Epithelial cell of umbilical artery (primary cell): ENCODE results near the gene SPAG5. TPM values are rescaled to one million over a fixed set of nuclear protein-coding genes. Genes with fewer than 3 reads are reported as not detected.

ENCODE experiments used
- total RNA-seq: library from RNA; depleted of rRNA; stranded (reverse); fragments of >200 nt; gene quantifications from 2 replicates; pipeline ENCODE4 v1.2.3, GENCODE V29; 2014

The SPAG5 gene, protein sequence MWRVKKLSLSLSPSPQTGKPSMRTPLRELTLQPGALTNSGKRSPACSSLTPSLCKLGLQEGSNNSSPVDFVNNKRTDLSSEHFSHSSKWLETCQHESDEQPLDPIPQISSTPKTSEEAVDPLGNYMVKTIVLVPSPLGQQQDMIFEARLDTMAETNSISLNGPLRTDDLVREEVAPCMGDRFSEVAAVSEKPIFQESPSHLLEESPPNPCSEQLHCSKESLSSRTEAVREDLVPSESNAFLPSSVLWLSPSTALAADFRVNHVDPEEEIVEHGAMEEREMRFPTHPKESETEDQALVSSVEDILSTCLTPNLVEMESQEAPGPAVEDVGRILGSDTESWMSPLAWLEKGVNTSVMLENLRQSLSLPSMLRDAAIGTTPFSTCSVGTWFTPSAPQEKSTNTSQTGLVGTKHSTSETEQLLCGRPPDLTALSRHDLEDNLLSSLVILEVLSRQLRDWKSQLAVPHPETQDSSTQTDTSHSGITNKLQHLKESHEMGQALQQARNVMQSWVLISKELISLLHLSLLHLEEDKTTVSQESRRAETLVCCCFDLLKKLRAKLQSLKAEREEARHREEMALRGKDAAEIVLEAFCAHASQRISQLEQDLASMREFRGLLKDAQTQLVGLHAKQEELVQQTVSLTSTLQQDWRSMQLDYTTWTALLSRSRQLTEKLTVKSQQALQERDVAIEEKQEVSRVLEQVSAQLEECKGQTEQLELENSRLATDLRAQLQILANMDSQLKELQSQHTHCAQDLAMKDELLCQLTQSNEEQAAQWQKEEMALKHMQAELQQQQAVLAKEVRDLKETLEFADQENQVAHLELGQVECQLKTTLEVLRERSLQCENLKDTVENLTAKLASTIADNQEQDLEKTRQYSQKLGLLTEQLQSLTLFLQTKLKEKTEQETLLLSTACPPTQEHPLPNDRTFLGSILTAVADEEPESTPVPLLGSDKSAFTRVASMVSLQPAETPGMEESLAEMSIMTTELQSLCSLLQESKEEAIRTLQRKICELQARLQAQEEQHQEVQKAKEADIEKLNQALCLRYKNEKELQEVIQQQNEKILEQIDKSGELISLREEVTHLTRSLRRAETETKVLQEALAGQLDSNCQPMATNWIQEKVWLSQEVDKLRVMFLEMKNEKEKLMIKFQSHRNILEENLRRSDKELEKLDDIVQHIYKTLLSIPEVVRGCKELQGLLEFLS
- total RNA-seq, result 29.2 and 37.8 TPM in 2 replicates

DNA sequence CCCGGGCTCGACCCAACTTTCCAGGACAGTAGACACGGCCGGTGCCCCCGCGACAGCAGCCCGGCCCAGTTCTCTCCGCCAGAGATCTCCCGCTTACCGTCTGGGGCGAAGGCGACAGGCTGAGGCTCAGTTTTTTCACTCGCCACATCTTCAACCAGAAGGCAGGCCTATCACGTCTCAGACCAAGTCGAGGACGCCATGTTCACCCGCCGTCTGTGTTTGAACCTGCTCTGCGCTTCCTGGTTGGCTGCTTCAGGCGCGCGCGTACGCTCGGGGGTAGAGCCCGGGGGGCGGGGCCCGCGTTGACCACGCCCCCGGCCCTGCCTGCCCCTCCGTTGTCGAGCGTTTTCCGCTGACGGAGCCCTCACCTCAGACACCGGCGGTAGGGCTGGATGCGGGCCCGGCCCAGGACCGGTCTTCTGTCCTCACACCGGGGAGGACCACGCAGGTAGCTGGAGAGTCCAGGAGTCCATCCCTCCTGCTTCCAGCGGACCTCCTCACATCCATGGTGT, at the start of gene SPAG5:
Gene SPAG5, minus strand, starts transcription at position 227 of the 512 bp plus-strand sequence. Its CDS starts 79 bp downstream, at position 148.

DNA sequence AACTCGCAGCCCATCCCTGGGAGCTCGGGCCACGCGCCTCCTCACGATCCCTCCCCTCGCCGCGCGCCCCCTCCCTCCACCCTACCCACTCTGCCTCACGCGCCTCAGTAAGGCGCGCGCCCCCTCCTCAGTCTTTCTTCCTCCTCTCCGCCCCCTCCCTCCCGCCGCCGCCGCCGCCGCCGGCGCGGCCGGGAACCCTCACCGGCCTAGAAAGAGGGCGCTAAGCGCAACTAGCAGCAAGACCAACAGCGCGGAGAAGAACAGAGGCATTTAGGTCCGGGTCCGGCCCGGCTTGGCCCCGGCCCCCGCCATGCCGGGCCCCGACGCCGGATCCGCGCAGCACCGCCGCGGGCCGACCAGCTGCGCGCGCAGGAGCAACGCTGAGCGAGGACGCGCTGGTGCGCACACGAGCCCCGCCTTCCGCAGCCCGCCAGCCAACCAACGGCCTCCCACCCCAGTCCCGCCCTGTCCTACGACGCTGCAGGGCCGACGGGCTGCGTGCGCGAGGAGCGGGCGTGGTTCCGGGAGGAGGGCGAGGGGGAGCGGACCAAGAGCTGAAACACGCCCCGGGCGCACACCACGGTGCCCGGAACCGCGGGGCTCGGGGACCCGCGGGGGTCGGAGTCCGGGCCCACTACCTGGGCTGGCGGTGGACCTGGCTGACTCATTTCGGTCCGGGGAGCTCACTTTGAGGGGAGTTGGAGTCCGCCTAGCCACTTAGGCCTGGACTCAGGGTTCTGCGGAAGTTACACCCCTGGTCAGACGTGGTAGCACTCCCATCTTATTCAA, 46.2 kb upstream of the SPAG5 start, which contains the start of gene BLTP2:
Gene BLTP2, minus strand, starts transcription at position 372 of the 789 bp plus-strand sequence. Its CDS starts 102 bp downstream, at position 270.

DNA sequence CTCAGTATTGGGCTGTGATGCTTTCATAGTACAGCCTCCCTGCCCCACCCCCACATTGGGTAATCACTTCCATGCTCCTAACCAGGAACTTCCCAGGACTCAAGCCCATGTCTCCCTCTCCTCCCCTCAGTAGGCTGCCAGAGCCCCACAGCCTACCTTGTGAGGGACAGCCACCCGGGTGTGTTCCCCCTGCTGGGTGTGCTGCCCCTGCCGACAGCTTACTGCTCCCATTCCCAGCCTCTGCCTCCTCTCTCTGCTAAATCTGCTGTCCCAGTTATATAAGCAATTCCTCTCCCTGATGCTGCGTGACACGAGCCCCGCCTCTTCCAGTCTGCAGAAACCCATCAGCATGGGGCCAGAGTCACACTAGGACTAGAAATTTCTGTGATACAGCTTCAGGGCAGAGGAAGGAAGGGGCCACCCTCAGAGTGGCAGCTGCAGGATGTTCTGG, 15.1 kb upstream of the SPAG5 start, which contains the start of gene RSKR:
Gene RSKR, minus strand, starts transcription at position 255 of the 451 bp plus-strand sequence. Its CDS starts 24 bp downstream, at position 231.

DNA sequence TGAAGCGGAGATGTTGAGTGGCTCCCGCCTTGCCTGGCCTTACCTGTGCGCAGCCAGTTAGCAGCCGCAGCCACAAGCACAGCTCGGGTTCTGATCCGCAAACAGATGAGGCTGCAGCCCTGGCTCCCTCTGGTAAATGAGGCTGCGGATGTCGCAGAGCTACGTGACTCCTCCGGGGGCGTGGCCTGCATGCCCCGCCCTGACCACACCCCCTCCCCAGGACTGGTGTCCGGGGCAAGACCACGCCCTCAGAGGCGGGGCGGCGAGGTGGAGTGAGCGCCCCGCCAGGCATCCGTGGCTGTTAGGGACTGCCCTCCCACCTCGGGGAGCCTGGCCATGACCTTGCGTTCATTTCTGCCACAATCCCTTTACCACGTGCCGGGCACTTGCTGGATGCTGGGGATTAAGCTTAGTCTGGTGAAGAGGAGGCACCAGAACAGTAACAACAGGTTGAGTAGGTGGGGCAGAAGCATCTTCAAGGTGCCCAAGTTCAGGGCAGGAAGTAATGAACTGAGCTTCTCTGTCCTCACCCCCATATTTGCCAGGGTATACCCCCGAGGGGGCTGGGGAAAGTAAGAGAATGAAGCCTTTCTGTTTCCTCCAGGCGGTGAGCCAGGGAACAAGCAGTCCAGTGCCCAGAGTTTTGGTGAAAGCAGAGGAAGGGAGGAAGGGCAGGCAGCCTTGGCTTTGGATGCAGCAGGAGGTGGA, 21.9 kb downstream of the SPAG5 start, which contains the start of gene ALDOC:
Gene ALDOC, minus strand, starts transcription at position 138 of the 708 bp plus-strand sequence. CDS start 1,363 bp downstream, outside the sequence.

DNA sequence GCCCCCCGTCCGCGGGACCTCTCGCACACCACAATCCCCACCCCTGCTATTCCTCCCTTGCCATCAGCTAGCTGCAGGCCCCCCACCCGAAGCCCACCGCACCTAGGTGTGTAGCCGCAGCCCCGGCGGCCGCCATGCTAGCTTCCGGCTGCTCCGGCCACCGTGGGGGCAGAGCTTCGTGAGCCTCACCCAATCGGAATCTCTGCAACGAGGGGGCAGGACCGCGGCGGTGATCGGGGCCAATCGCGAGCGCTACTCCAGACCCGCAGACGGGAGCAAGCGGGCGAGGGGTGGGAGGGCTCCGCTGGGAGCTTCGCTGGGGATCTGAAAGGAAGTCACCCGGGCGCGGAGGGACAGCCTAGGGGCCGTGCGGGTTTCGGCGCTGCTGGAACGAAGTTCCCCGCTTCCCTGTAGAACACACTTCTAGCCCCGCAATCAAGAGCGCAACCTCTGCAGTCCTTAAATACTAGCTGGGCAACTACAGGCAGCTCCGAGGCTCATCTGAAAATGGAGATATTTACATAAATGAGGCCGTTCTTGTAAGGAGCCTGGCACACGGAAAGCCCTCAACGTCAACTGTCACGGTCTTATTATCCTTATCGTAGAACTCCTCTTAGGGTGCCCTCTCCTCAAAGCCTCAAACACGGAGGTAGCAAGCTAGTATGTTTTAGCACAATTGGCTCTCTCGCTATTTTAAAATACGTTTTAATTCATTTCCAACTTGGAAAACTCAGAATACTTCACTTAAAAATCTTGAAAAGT, 27.3 kb downstream of the SPAG5 start, which contains the start of gene PIGS:
Gene PIGS, minus strand, starts transcription at position 164 of the 762 bp plus-strand sequence. Its CDS starts 28 bp downstream, at position 136.

DNA sequence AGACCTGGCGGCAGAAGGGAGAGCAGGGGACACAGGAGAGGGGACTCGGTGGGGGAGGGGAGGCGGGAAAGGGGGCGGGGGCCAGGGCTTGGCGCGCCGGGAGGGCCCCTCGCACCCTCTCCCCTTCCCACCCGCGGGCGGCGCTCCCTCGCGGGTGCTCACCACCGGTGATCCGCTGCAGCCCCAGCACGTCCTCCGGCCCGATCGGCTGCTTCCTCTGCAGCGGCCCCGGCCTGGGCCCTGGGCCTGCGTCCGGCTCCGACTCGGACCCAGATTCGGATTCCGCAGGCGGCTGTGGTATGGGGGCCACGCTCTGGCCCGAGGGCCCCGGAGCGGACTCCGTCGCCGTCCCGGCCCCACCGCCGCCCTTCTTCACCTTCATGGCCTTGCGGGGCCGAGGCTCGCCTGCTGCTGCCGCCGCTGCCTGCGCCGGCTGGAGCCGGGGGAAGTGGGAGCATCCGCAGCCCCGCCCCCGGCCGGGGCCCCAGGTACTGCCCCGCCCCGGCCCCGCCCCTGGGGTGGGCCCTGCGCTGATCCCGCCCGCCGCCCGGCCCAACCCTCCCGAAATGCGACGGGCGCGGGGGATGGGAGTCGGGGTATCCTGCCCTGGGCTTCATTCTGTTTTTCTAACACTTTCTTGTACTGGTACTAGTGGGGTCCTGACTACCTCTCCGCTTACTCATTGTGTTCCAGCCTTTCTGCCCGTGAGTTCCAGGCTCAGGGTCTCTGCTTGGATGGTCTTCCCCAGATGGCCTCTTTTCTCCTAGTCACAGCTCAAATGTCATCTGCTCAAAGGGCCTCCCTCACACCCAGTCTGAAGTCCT, 46.4 kb downstream of the SPAG5 start, which contains the start of gene UNC119:
Gene UNC119, minus strand, starts transcription at position 449 of the 824 bp plus-strand sequence. Its CDS starts 67 bp downstream, at position 382.

Other genes starting within 250 kb of the SPAG5 start
- 70.5 and 73.7 TPM in 2 replicates for gene POLDIP2, start 241.5 kb downstream of the SPAG5 start, total RNA-seq
- not detected in 2 replicates for gene SEBOX, start 233.8 kb downstream of the SPAG5 start, total RNA-seq
- under 0.01 and 0.30 TPM in 2 replicates for gene VTN, start 228.7 kb downstream of the SPAG5 start, total RNA-seq
- 2.6 and 5.5 TPM in 2 replicates for gene SARM1, start 227.3 kb downstream of the SPAG5 start, total RNA-seq
- gene SLC46A1, start 192.8 kb downstream of the SPAG5 start, total RNA-seq, result 1.6 and 4.4 TPM in 2 replicates
- not detected in 2 replicates for gene SLC13A2, start 125.4 kb downstream of the SPAG5 start, total RNA-seq
- not detected in 2 replicates for gene FOXN1, start 92.7 kb downstream of the SPAG5 start, total RNA-seq
- gene UNC119, start 46.4 kb downstream of the SPAG5 start, total RNA-seq, result 16.2 and 28.6 TPM in 2 replicates
- 55.9 and 69.9 TPM in 2 replicates for gene PIGS, start 27.5 kb downstream of the SPAG5 start, total RNA-seq
- 19.8 and 41.9 TPM in 2 replicates for gene ALDOC, start 22.1 kb downstream of the SPAG5 start, total RNA-seq
- gene RSKR, start 15.2 kb upstream of the SPAG5 start, total RNA-seq, result 2.6 and 4.9 TPM in 2 replicates
- gene BLTP2, start 46.1 kb upstream of the SPAG5 start, total RNA-seq, result 156 and 164 TPM in 2 replicates
- gene SDF2, start 62.9 kb upstream of the SPAG5 start, total RNA-seq, result 72.0 and 76.0 TPM in 2 replicates
- gene SUPT6H, start 63.2 kb upstream of the SPAG5 start, total RNA-seq, result 26.3 and 31.3 TPM in 2 replicates
- gene PROCA1, start 112.9 kb upstream of the SPAG5 start, total RNA-seq, result 0.65 and 1.5 TPM in 2 replicates
- gene RAB34, start 118.8 kb upstream of the SPAG5 start, total RNA-seq, result 137 and 157 TPM in 2 replicates
- 376 and 820 TPM in 2 replicates for gene RPL23A, start 121.0 kb upstream of the SPAG5 start, total RNA-seq
- gene TLCD1, start 127.2 kb upstream of the SPAG5 start, total RNA-seq, result 1.6 and 1.7 TPM in 2 replicates
- 1.6 and 2.0 TPM in 2 replicates for gene NEK8, start 129.8 kb upstream of the SPAG5 start, total RNA-seq
- 33.7 and 46.4 TPM in 2 replicates for gene TRAF4, start 145.0 kb upstream of the SPAG5 start, total RNA-seq
- gene FAM222B, start 243.8 kb upstream of the SPAG5 start, total RNA-seq, result 2.7 and 4.2 TPM in 2 replicates